AG09309 (cell line): ENCODE measurements around the gene SPATS2.

Source experiments
- DNase-seq: peaks from one replicate; pipeline ENCODE4 v3.0.0-alpha.2; 2010; ENCODE audit warnings: low read depth
- H3K4me3 ChIP-seq: 2 replicates; pipeline ENCODE4 v1.5.1; 2011; ENCODE audit warnings: mild to moderate bottlenecking, low read depth, low read length, moderate library complexity; ENCODE audit not compliant: control insufficient read depth
- TF ChIP-seq, protein P1 (sequence below): IDR thresholded peaks from 2 replicates; pipeline ENCODE4 v1.5.1; 2011; ENCODE audit warnings: mild to moderate bottlenecking, low read depth, low read length, inconsistent platforms; ENCODE audit not compliant: insufficient read depth, control insufficient read depth; ENCODE audit errors: missing control alignments

SPATS2 gene

GRCh38 chr12:49458816-49459215, 91.6 kb downstream of the SPATS2 start:
- TF ChIP-seq, protein P1, sequence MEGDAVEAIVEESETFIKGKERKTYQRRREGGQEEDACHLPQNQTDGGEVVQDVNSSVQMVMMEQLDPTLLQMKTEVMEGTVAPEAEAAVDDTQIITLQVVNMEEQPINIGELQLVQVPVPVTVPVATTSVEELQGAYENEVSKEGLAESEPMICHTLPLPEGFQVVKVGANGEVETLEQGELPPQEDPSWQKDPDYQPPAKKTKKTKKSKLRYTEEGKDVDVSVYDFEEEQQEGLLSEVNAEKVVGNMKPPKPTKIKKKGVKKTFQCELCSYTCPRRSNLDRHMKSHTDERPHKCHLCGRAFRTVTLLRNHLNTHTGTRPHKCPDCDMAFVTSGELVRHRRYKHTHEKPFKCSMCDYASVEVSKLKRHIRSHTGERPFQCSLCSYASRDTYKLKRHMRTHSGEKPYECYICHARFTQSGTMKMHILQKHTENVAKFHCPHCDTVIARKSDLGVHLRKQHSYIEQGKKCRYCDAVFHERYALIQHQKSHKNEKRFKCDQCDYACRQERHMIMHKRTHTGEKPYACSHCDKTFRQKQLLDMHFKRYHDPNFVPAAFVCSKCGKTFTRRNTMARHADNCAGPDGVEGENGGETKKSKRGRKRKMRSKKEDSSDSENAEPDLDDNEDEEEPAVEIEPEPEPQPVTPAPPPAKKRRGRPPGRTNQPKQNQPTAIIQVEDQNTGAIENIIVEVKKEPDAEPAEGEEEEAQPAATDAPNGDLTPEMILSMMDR = no peak
- no peak for DNase-seq
- no peak overlapping the region for H3K4me3 ChIP-seq

GRCh38 chr12:49461221-49461620, 94.0 kb downstream of the SPATS2 start:
- no peak overlapping the region for H3K4me3 ChIP-seq
- DNase-seq = no peak
- TF ChIP-seq, protein P1 = no peak

- no peak overlapping the region for H3K4me3 ChIP-seq
- TF ChIP-seq, protein P1 = no peak
- no peak for DNase-seq
Measured at GRCh38 chr12:49462083-49462744, 95.0 kb downstream of the SPATS2 start.

DNA sequence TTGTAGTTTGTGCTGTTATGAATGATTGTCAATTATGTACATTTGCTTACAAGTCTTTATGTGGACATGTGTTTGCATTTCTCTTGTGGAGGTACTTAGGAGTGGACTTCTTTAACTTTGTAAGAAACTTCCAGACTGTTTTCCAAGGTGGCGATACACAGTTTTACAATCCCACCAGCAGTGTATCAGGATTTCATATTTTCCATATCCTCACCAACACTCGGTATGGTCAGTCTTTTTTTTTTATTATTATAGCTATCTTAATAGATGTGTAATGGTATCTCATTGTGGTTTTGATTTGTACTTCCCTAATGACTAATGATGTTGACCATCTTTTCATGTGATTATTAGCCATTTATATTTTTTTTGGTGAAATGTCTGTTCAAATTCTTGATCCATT, 97.9 kb downstream of the SPATS2 start:
- TF ChIP-seq, protein P1 = no peak
- no peak for DNase-seq
- no peak overlapping the region for H3K4me3 ChIP-seq

DNA sequence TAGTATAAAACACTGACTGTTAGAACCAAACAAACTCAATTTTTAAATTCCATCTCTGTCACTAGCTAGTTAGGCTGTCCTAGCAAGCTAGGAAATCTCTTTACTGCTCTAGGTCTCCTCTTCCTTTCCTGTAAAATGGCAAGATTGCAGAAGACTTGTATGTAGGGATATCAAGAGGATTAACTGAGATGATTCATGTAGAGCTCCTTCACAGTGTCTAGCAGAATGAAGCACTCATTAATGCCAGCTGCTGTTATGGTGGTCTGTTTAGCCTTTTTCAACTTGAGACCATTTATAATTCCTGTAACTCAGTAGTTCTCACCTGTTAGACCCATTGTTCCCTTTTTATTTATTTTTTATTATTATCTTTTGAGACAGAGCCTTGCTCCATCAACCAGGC, 103.7 kb downstream of the SPATS2 start:
- no peak for DNase-seq
- H3K4me3 ChIP-seq = no peak overlapping the region
- TF ChIP-seq, protein P1 = no peak

DNA sequence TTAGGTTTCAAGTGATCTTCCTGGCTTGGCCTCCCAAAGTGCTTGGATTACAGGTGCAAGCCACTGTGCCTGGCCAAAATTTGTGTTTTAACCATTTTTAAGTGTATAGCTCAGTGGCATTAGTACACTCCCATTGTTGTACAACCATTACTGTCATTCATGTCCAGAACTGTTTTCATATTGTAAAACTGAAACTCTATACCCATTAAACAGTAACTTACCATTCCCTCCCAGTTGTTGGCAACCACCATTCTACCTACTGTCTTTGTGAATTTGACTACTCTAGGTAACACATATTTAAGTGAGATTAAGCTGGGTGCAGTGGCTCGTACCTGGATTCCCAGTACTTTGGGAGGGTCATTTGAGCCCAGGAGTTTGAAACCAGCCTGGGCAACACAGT, 104.3 kb downstream of the SPATS2 start:
- no peak for DNase-seq
- TF ChIP-seq, protein P1 = no peak
- no peak overlapping the region for H3K4me3 ChIP-seq
